Esophagus squamous epithelium (tissue), 5 donors: Measurements from ENCODE around the gene ASTN2. TPM values are rescaled to one million over a fixed set of nuclear protein-coding genes. Genes with fewer than 3 reads are reported as not detected.

Source experiments
- DNase-seq: peaks from one replicate; lab custom pipeline; 2025; lab: John Stamatoyannopoulos, UW
- H3K27ac ChIP-seq, 4 donors: fragments of 200-600 bp; sonication (generic); one replicate each; pipeline ENCODE4 v1.5.1; 2016 to 2019; ENCODE audit warnings: mild to moderate bottlenecking in 1 of 4
- H3K27me3 ChIP-seq, 4 donors: fragments of 200-600 bp; sonication (generic); 1 replicate in 3 of 4; 2 replicates in 1 of 4; pipeline versions ENCODE4 v1.5.1 to v1.6.0; 2017 to 2021; ENCODE audit warnings: antibody characterized with exemption in 1 of 4
- H3K36me3 ChIP-seq, 3 donors: fragments of 200-600 bp; sonication (generic); one replicate each; pipeline ENCODE4 v1.5.1; 2016 to 2019
- H3K4me1 ChIP-seq, 3 donors: fragments of 200-600 bp; sonication (generic); one replicate each; pipeline ENCODE4 v1.5.1; 2017 to 2019
- H3K4me3 ChIP-seq, 4 donors: fragments of 200-600 bp; sonication (generic); 1 replicate in 3 of 4; 2 replicates in 1 of 4; pipeline ENCODE4 v1.5.1; 2016 to 2019; ENCODE audit warnings: mild to moderate bottlenecking in 2 of 4, moderate library complexity in 1 of 4
- H3K9me3 ChIP-seq, 3 donors: fragments of 200-600 bp; sonication (generic); one replicate each; pipeline ENCODE4 v1.5.1; 2016 to 2019
- CTCF ChIP-seq, 6 experiments: fragments of 450-650 bp in 4 of 6; fragments of 200-600 bp in 2 of 6; sonication (generic) in 2 of 6; IDR thresholded peaks; one replicate each; pipeline ENCODE4 v1.5.1; 2016 to 2019; ENCODE audit warnings: antibody characterized with exemption in 6 of 6, mild to moderate bottlenecking in 4 of 6, moderate library complexity in 4 of 6
- POLR2A ChIP-seq, 4 donors: fragments of 450-650 bp; IDR thresholded peaks; one replicate each; pipeline ENCODE4 v1.6.1; 2017; ENCODE audit warnings: antibody characterized with exemption in 4 of 4, mild to moderate bottlenecking in 4 of 4, moderate library complexity in 3 of 4
- WGBS, 2 donors: methylation state at CpG; one replicate each; pipeline ENCODE4 v1.1.5; 2018; 5-methylcytosine and 5-hydroxymethylcytosine counted together
- intact Hi-C: fragments of 100-400 bp; cut with DNase I; formaldehyde crosslinking; loops from one replicate; pipeline ENCODE4 v1.15.0; 2022
- total RNA-seq, 4 donors: library from RNA; depleted of rRNA; stranded (reverse); fragments of >200 nt; gene quantifications; one replicate each; pipeline ENCODE4 v1.1.0, GENCODE V29; 2016
- donor health status: DM: yes; HTN: yes; CAD: no.

Gene ASTN2
- total RNA-seq, 4 donors from 2014 or later, result 0.13 to 1.9 (median 0.27) TPM; not detected in 1

GRCh38 chr9:117407436-117408022 is 7.3 kb downstream of the ASTN2 start:
- 4 to 16% methylated on average over 2 of the region's 2 CpGs for WGBS, 2 donors
- DNase-seq, result no peak

GRCh38 chr9:117405950-117406705 is 8.7 kb downstream of the ASTN2 start:
- H3K27ac ChIP-seq, result no peak overlapping the region
- intact Hi-C loops, result no loop called here
- H3K27me3 ChIP-seq, result peaks cover 0 to 27% (median 0%) of the 10 kb centered on the region in 4 donors

More at GRCh38 chr9:117407436-117408022, 7.3 kb downstream of the ASTN2 start:
- intact Hi-C loops, result no loop called here
- H3K27ac ChIP-seq, result no peak overlapping the region
- no peak overlapping the region for H3K4me3 ChIP-seq
- H3K36me3 ChIP-seq, result no peaks in the 10 kb centered on the region
- H3K4me1 ChIP-seq, result no peaks in the 10 kb centered on the region
- H3K27me3 ChIP-seq, result peaks cover 0 to 39% (median 0%) of the 10 kb centered on the region in 4 donors
- TF ChIP-seq CTCF (IDR thresholded peaks at IDR 0.05), result no peak
- no peaks in the 10 kb centered on the region for H3K9me3 ChIP-seq

GRCh38 chr9:117403848-117404247 is 11.0 kb downstream of the ASTN2 start:
- no peaks in the 10 kb centered on the region for H3K9me3 ChIP-seq
- H3K27ac ChIP-seq, result no peak overlapping the region
- DNase-seq, result no peak
- WGBS, 2 donors, result 56 to 58% methylated on average over 2 of the region's 2 CpGs
- H3K4me3 ChIP-seq, result no peak overlapping the region
- H3K27me3 ChIP-seq, result peaks cover 0 to 25% (median 0%) of the 10 kb centered on the region in 4 donors
- intact Hi-C loops, result no loop called here
- peaks cover 0 to 6% (median 0%) of the 10 kb centered on the region in 3 donors for H3K4me1 ChIP-seq
- TF ChIP-seq POLR2A (IDR thresholded peaks at IDR 0.05) (no peak), CTCF (IDR thresholded peaks at IDR 0.05) (no peak)
- no peaks in the 10 kb centered on the region for H3K36me3 ChIP-seq

More at GRCh38 chr9:117405950-117406705, 8.7 kb downstream of the ASTN2 start:
- H3K9me3 ChIP-seq, result no peaks in the 10 kb centered on the region
- no peaks in the 10 kb centered on the region for H3K36me3 ChIP-seq
- DNase-seq, result no peak
- no peak overlapping the region for H3K4me3 ChIP-seq
- H3K4me1 ChIP-seq, result no peaks in the 10 kb centered on the region
- TF ChIP-seq POLR2A (IDR thresholded peaks at IDR 0.05) (no peak), CTCF (IDR thresholded peaks at IDR 0.05) (no peak)
- WGBS, 2 donors, result 57 to 68% methylated on average over 7 of the region's 7 CpGs

GRCh38 chr9:117403403-117403811 is 11.4 kb downstream of the ASTN2 start:
- Histone ChIP-seq H3K27me3 (peaks cover 0 to 21% (median 0%) of the 10 kb centered on the region in 4 donors), H3K4me3 (no peak overlapping the region), H3K9me3 (no peaks in the 10 kb centered on the region), H3K27ac (no peak overlapping the region), H3K36me3 (no peaks in the 10 kb centered on the region), H3K4me1 (peaks cover 0 to 6% (median 0%) of the 10 kb centered on the region in 3 donors)
- TF ChIP-seq POLR2A (IDR thresholded peaks at IDR 0.05) (no peak), CTCF (IDR thresholded peaks at IDR 0.05) (no peak)
- intact Hi-C loops, result no loop called here
- DNase-seq, result no peak
- WGBS, 2 donors, result 33 to 39% methylated on average over 2 to 6 of the region's 6 CpGs

GRCh38 chr9:117400171-117400570 is 14.7 kb downstream of the ASTN2 start:
- DNase-seq, result no peak
- Histone ChIP-seq H3K4me1 (peaks cover 0 to 6% (median 0%) of the 10 kb centered on the region in 3 donors), H3K27me3 (peaks cover 0 to 18% (median 0%) of the 10 kb centered on the region in 4 donors), H3K27ac (no peak overlapping the region), H3K9me3 (no peaks in the 10 kb centered on the region), H3K36me3 (no peaks in the 10 kb centered on the region), H3K4me3 (no peak overlapping the region)
- no peak for TF ChIP-seq CTCF (IDR thresholded peaks at IDR 0.05)
- TF ChIP-seq POLR2A (IDR thresholded peaks at IDR 0.05), result no peak
- intact Hi-C loops, result no loop called here
- WGBS, 2 donors, result 6 to 21% methylated on average over 2 of the region's 2 CpGs
